GM18951 (cell line): Measurements from ENCODE around the gene SLC39A10.

Experiments used
- POLR2A ChIP-seq: IDR thresholded peaks from 4 replicates; pipeline ENCODE4 v1.6.1; 2011; ENCODE audit warnings: mild to moderate bottlenecking; ENCODE audit not compliant: insufficient read length, insufficient read depth; ENCODE audit errors: extremely low read depth
- in situ Hi-C: fragments of 300-500 bp; cut with MboI; formaldehyde crosslinking; loops from one replicate; pipeline ENCODE4 v1.12.0; 2022; ENCODE audit warnings: low sequenced_read_pairs, mixed read lengths, inconsistent platforms; ENCODE audit not compliant: unreplicated experiment

The SLC39A10 gene

GRCh38 chr2:195697681-195698220 is 40.7 kb downstream of the SLC39A10 start:
- no peak for TF ChIP-seq POLR2A
- in situ Hi-C loops: no loop called here

- in situ Hi-C loops: no loop called here
- TF ChIP-seq POLR2A: no peak
Measured at GRCh38 chr2:195700480-195700879, 43.5 kb downstream of the SLC39A10 start.

- in situ Hi-C loops: no loop called here
- TF ChIP-seq POLR2A: no peak
Measured at GRCh38 chr2:195706161-195706900, 49.3 kb downstream of the SLC39A10 start.

GRCh38 chr2:195709901-195710806 is 53.1 kb downstream of the SLC39A10 start:
- in situ Hi-C loops: no loop called here
- no peak for TF ChIP-seq POLR2A

GRCh38 chr2:195711478-195711877 is 54.5 kb downstream of the SLC39A10 start:
- in situ Hi-C loops: no loop called here
- TF ChIP-seq POLR2A: no peak

GRCh38 chr2:195716466-195716865 is 59.4 kb downstream of the SLC39A10 start:
- TF ChIP-seq POLR2A: no peak
- in situ Hi-C loops: no loop called here

GRCh38 chr2:195721042-195721441 is 64.0 kb downstream of the SLC39A10 start:
- in situ Hi-C loops: no loop called here
- no peak for TF ChIP-seq POLR2A

GRCh38 chr2:195722075-195722474 is 65.0 kb downstream of the SLC39A10 start:
- TF ChIP-seq POLR2A: no peak
- in situ Hi-C loops: no loop called here

- TF ChIP-seq POLR2A: no peak
- in situ Hi-C loops: no loop called here
Measured at GRCh38 chr2:195727106-195727505, 70.1 kb downstream of the SLC39A10 start.

- TF ChIP-seq POLR2A: no peak
- in situ Hi-C loops: no loop called here
Measured at GRCh38 chr2:195730912-195731311, 73.9 kb downstream of the SLC39A10 start.

- no peak for TF ChIP-seq POLR2A
- in situ Hi-C loops: no loop called here
Measured at GRCh38 chr2:195732574-195732973, 75.5 kb downstream of the SLC39A10 start.

- in situ Hi-C loops: no loop called here
- no peak for TF ChIP-seq POLR2A
Measured at GRCh38 chr2:195733831-195734230, 76.8 kb downstream of the SLC39A10 start.

- in situ Hi-C loops: no loop called here
- no peak for TF ChIP-seq POLR2A
Measured at GRCh38 chr2:195734395-195734794, 77.4 kb downstream of the SLC39A10 start.
